A673 (cell line): ENCODE results near the gene SEMA5B. TPM values are rescaled to one million over a fixed set of nuclear protein-coding genes. Genes with fewer than 3 reads are reported as not detected.

Experiments used
- BruUV-seq: library from RNA; stranded (reverse); fragments of 400-500 nt; replicated peaks from 2 replicates; lab custom pipeline; 2021; lab: Mats Ljungman, UMichigan
- CTCF ChIA-PET: fragments of 300-600 bp; sonication (Branson Sonifier 250); formaldehyde crosslinking; loops from one replicate; lab custom pipeline; 2022; ENCODE audit warnings: antibody characterized with exemption; lab: Charles Lee
- POLR2A ChIA-PET: fragments of 300-600 bp; sonication (Branson Sonifier 250); formaldehyde crosslinking; loops from one replicate; lab custom pipeline; 2022; ENCODE audit warnings: antibody characterized with exemption; ENCODE audit not compliant: low non-redundant PET; lab: Charles Lee
- DNase-seq: peaks from one replicate; pipeline ENCODE4 v3.0.0-alpha.2; 2015; ENCODE audit warnings: low spot score
- H3K27ac ChIP-seq: fragments of 200-600 bp; sonication (generic); 2 replicates; pipeline ENCODE4 v1.5.1; 2016; ENCODE audit warnings: mixed run types, low read depth, mild to moderate bottlenecking, mixed read lengths, antibody characterized with exemption, low read length; ENCODE audit not compliant: poor library complexity, severe bottlenecking
- H3K27me3 ChIP-seq: fragments of 200-600 bp; sonication (generic); replicated peaks from 2 replicates; pipeline ENCODE4 v1.6.1; 2017; ENCODE audit warnings: mixed run types, low read depth, mild to moderate bottlenecking, mixed read lengths, antibody characterized with exemption, low read length; ENCODE audit not compliant: insufficient read depth, poor library complexity
- H3K36me3 ChIP-seq: fragments of 200-600 bp; sonication (generic); 2 replicates; pipeline ENCODE4 v1.6.1; 2016; ENCODE audit warnings: mixed run types, mild to moderate bottlenecking, mixed read lengths, antibody characterized with exemption, low read length; ENCODE audit not compliant: insufficient read depth, poor library complexity, severe bottlenecking
- H3K4me1 ChIP-seq: fragments of 200-600 bp; sonication (generic); 2 replicates; pipeline ENCODE4 v1.6.1; 2017; ENCODE audit warnings: mixed run types, mild to moderate bottlenecking, mixed read lengths, antibody characterized with exemption, low read length; ENCODE audit not compliant: insufficient read depth, poor library complexity, severe bottlenecking
- H3K4me3 ChIP-seq: fragments of 200-600 bp; sonication (generic); 2 replicates; pipeline ENCODE4 v1.5.1; 2016; ENCODE audit warnings: low read depth, mixed run types, mild to moderate bottlenecking, mixed read lengths, low read length; ENCODE audit not compliant: poor library complexity, severe bottlenecking
- H3K9me3 ChIP-seq: fragments of 200-600 bp; sonication (generic); 2 replicates; pipeline ENCODE4 v1.6.1; 2016; ENCODE audit warnings: mixed run types, low read depth, mild to moderate bottlenecking, mixed read lengths, antibody characterized with exemption, low read length; ENCODE audit not compliant: poor library complexity, severe bottlenecking
- CTCF ChIP-seq: fragments of 300-800, 200-600 bp; sonication (generic); conservative IDR thresholded peaks from 2 replicates; pipeline ENCODE4 v1.5.1; 2017; ENCODE audit warnings: low read depth, mild to moderate bottlenecking, antibody characterized with exemption, low read length, moderate library complexity, mixed read lengths
- EZH2 ChIP-seq: fragments of 200-600 bp; sonication (generic); IDR thresholded peaks from 2 replicates; pipeline ENCODE4 v1.6.1; 2017; ENCODE audit warnings: borderline replicate concordance, low read depth, mild to moderate bottlenecking, mixed read lengths, antibody characterized with exemption, low read length; ENCODE audit not compliant: poor library complexity, severe bottlenecking
- intact Hi-C: fragments of 100-400 bp; cut with micrococcal nuclease; formaldehyde crosslinking; loops from one replicate; pipeline ENCODE4 v1.10.0; 2022; ENCODE audit not compliant: unreplicated experiment
- total RNA-seq: library from RNA; stranded (reverse); gene quantifications from 2 replicates; pipeline ENCODE4 v1.2.3, GENCODE V29; 2021

Gene SEMA5B
- total RNA-seq, 1 experiment from 2014 or later = 7.6 TPM

DNA sequence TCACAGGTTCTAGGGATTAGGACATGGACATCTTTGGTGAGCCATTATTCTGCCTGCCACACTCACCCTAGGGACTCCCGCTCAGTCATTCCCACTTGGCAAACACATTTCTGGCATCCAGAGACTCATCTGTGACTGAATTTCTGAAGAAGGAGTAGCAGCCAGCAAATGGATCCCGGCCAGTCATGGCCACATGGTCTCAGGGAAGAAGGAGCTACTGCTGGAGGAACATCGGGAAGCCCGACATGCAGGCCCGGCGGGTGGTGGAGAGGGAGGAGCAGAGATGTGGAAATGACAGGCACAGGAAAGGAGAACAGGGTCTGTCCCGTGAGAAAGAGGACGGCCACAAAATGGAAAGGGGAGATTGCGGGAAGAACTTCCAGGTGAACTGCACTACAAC is 65.4 kb downstream of the SEMA5B start:
- Histone ChIP-seq H3K9me3 (no peaks in the 10 kb centered on the region), H3K4me1 (peaks cover 3% of the 10 kb centered on the region), H3K36me3 (no peaks in the 10 kb centered on the region), H3K4me3 (no peak overlapping the region), H3K27ac (no peak overlapping the region), H3K27me3 (peaks cover 70% of the 10 kb centered on the region)
- intact Hi-C loops = no loop called here
- POLR2A ChIA-PET = no interaction called here
- BruUV-seq = no TSS peak
- CTCF ChIA-PET = no interaction called here
- DNase-seq = no peak
- TF ChIP-seq CTCF = no peak
- TF ChIP-seq EZH2 = no peak

GRCh38 chr3:122961146-122961545 is 66.4 kb downstream of the SEMA5B start:
- no peaks in the 10 kb centered on the region for H3K9me3 ChIP-seq
- no TSS peak for BruUV-seq
- H3K27me3 ChIP-seq = peaks cover 76% of the 10 kb centered on the region
- ChIA-PET CTCF (no interaction called here), POLR2A (no interaction called here)
- H3K4me1 ChIP-seq = peaks cover 3% of the 10 kb centered on the region
- H3K27ac ChIP-seq = no peak overlapping the region
- intact Hi-C loops = no loop called here
- TF ChIP-seq EZH2 (no peak), CTCF (no peak)
- no peaks in the 10 kb centered on the region for H3K36me3 ChIP-seq
- no peak for DNase-seq
- H3K4me3 ChIP-seq = no peak overlapping the region

GRCh38 chr3:122960652-122961051 is 66.9 kb downstream of the SEMA5B start:
- POLR2A ChIA-PET = no interaction called here

More at GRCh38 chr3:122960652-122961051, 66.9 kb downstream of the SEMA5B start:
- intact Hi-C loops = no loop called here
- H3K27ac ChIP-seq = no peak overlapping the region
- TF ChIP-seq EZH2 (no peak), CTCF (no peak)
- peaks cover 79% of the 10 kb centered on the region for H3K27me3 ChIP-seq
- H3K36me3 ChIP-seq = no peaks in the 10 kb centered on the region
- H3K4me1 ChIP-seq = peaks cover 3% of the 10 kb centered on the region
- H3K9me3 ChIP-seq = no peaks in the 10 kb centered on the region
- no TSS peak for BruUV-seq
- H3K4me3 ChIP-seq = no peak overlapping the region
- CTCF ChIA-PET = no interaction called here
- DNase-seq = no peak
